HFF-Myc (cell line): ENCODE data around the gene ATP11A.
"Not testable (repeated sequence)": the region's sequence is repeated elsewhere in the genome, so short reads cannot be mapped to it uniquely, and the experiment has no call there.

Experiments used
- DNase-seq: peaks from one replicate; pipeline ENCODE4 v3.0.0-alpha.2; 2011; ENCODE audit warnings: low read depth; ENCODE audit errors: extremely low read depth
- H3K4me3 ChIP-seq: replicated peaks from 2 replicates; pipeline ENCODE4 v1.5.1; 2011; ENCODE audit warnings: low read depth, mild to moderate bottlenecking, control low read depth, low read length
- CTCF ChIP-seq: IDR thresholded peaks from 2 replicates; pipeline ENCODE4 v1.5.1; 2012; ENCODE audit warnings: mild to moderate bottlenecking, low read depth, low read length, control low read depth; ENCODE audit errors: missing control alignments

Gene ATP11A

GRCh38 chr13:112840472-112841302 is 150.8 kb downstream of the ATP11A start:
- H3K4me3 ChIP-seq, result no peak overlapping the region
- no peak for TF ChIP-seq CTCF
- DNase-seq, result no peak

- H3K4me3 ChIP-seq, result not testable (repeated sequence)
Measured at GRCh38 chr13:112841303-112842015, 151.6 kb downstream of the ATP11A start.

GRCh38 chr13:112842343-112842856 is 152.6 kb downstream of the ATP11A start:
- TF ChIP-seq CTCF, result no peak

More at GRCh38 chr13:112841303-112842015, 151.6 kb downstream of the ATP11A start:
- not testable (repeated sequence) for DNase-seq

GRCh38 chr13:112842931-112843391 is 153.1 kb downstream of the ATP11A start:
- DNase-seq, result no peak
- TF ChIP-seq CTCF, result no peak
- no peak overlapping the region for H3K4me3 ChIP-seq

More at GRCh38 chr13:112842343-112842856, 152.6 kb downstream of the ATP11A start:
- DNase-seq, result no peak
- H3K4me3 ChIP-seq, result no peak overlapping the region

GRCh38 chr13:112843392-112844111 is 153.7 kb downstream of the ATP11A start:
- no peak overlapping the region for H3K4me3 ChIP-seq
- TF ChIP-seq CTCF, result no peak
- DNase-seq, result no peak

- TF ChIP-seq CTCF, result no peak
- no peak overlapping the region for H3K4me3 ChIP-seq
- DNase-seq, result no peak
Measured at GRCh38 chr13:112844411-112844810, 154.6 kb downstream of the ATP11A start.
